ENCODE data around the gene CACNA1I.

The CACNA1I gene

GRCh38 chr22:39646398-39647063 is 76.0 kb downstream of the CACNA1I start:
- DNase-seq: no peak

- no peak for DNase-seq
Observed at GRCh38 chr22:39647836-39648629, 77.5 kb downstream of the CACNA1I start.

- DNase-seq: no peak
Observed at GRCh38 chr22:39648630-39648950, 78.0 kb downstream of the CACNA1I start.

- no peak for DNase-seq
Observed at GRCh38 chr22:39649500-39650089, 79.0 kb downstream of the CACNA1I start.

- DNase-seq: no peak
Observed at GRCh38 chr22:39651053-39651996, 80.8 kb downstream of the CACNA1I start.

- DNase-seq: no peak
Observed at GRCh38 chr22:39652990-39653786, 82.6 kb downstream of the CACNA1I start.

GRCh38 chr22:39653787-39654077 is 83.2 kb downstream of the CACNA1I start:
- no peak for DNase-seq

GRCh38 chr22:39654131-39654926 is 83.8 kb downstream of the CACNA1I start:
- DNase-seq: no peak

- no peak for DNase-seq
Observed at GRCh38 chr22:39655004-39655579, 84.5 kb downstream of the CACNA1I start.

- DNase-seq: no peak
Observed at GRCh38 chr22:39655831-39656230, 85.3 kb downstream of the CACNA1I start.

- DNase-seq: no peak
Observed at GRCh38 chr22:39656495-39657490, 86.2 kb downstream of the CACNA1I start.

- no peak for DNase-seq
Observed at GRCh38 chr22:39658367-39658766, 87.8 kb downstream of the CACNA1I start.

- DNase-seq: no peak
Observed at GRCh38 chr22:39658806-39659463, 88.4 kb downstream of the CACNA1I start.

GRCh38 chr22:39661501-39661841 is 90.9 kb downstream of the CACNA1I start:
- DNase-seq: no peak

- DNase-seq: no peak
Observed at GRCh38 chr22:39661842-39662685, 91.5 kb downstream of the CACNA1I start.

- DNase-seq: no peak
Observed at GRCh38 chr22:39662686-39663052, 92.1 kb downstream of the CACNA1I start.

GRCh38 chr22:39663751-39664150 is 93.2 kb downstream of the CACNA1I start:
- no peak for DNase-seq
